Vagina (tissue), 2 donors: ENCODE results near the gene NKG7.

Source experiments
- CTCF ChIP-seq, 3 experiments: fragments of 450-650 bp in 2 of 3; fragments of 200-600 bp in 1 of 3; sonication (generic) in 1 of 3; IDR thresholded peaks; one replicate each; pipeline ENCODE4 v1.5.1; 2017 to 2019; ENCODE audit warnings: antibody characterized with exemption in 3 of 3, mild to moderate bottlenecking in 2 of 3, moderate library complexity in 2 of 3
- POLR2A ChIP-seq, 2 donors: fragments of 450-650 bp; IDR thresholded peaks; one replicate each; pipeline ENCODE4 v1.6.1; 2017; ENCODE audit warnings: antibody characterized with exemption in 2 of 2, mild to moderate bottlenecking in 2 of 2, moderate library complexity in 2 of 2
- POLR2AphosphoS5 ChIP-seq, 2 donors: sonication (generic); formaldehyde crosslinking; IDR thresholded peaks; one replicate each; pipeline ENCODE4 v1.9.0; 2017; ENCODE audit warnings: antibody characterized with exemption in 2 of 2, mild to moderate bottlenecking in 2 of 2, low read depth in 1 of 2; ENCODE audit not compliant: insufficient read depth in 1 of 2

DNA sequence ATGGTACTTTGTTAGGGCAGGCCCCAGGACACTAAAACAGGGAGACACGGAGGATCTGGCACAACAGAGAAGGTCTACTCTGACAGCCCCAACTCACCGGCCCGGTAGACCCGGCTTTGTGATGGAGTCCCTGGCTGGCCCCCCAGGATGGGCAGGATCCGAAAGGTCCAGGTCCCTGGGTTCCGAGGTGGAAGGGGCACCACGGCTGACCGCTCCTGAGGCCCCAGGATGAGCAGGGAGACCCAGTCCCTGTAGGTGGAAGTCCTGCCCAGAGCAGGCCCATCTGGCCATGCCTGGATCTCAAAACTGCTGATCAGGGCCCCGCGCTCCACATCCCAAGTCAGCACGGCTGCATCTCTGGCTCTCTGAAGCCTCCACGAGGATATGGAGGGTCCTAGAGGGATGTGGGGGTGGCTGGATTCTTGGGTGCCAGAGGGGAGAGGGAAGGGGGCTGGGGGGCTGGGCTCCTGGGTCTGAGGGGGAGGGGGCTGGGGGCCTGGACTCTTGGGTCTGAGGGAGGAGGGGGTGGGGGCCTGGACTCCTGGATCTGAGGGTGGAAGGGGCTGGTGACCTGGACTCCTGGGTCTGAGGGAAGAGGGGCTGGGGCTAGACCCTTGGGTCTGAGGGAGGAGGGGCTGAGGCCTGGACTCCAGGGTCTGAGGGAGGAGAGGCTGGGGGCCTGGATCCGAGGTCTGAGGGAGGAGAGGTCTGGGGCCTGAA, 35.2 kb downstream of the NKG7 start:
- no peak for TF ChIP-seq POLR2A (IDR thresholded peaks at IDR 0.05)
- no peak for TF ChIP-seq CTCF (IDR thresholded peaks at IDR 0.05)
- TF ChIP-seq POLR2AphosphoS5 (IDR thresholded peaks at IDR 0.05; ENCODE audit: insufficient read depth in 1 of 2, low read depth in 1 of 2): no peak
